ENCODE data around the gene PIK3C2G. TPM values are rescaled to one million over a fixed set of nuclear protein-coding genes. Genes with fewer than 3 reads are reported as not detected.

Gene PIK3C2G
- total and polyA plus RNA-seq, 10 of the 15 experiments (the other 5 are each of a cell fraction or from before 2014, with no cell fraction given): not detected

GRCh38 chr12:18551701-18552100, 290.4 kb downstream of the PIK3C2G start (continued):
- TF ChIP-seq, protein P1, sequence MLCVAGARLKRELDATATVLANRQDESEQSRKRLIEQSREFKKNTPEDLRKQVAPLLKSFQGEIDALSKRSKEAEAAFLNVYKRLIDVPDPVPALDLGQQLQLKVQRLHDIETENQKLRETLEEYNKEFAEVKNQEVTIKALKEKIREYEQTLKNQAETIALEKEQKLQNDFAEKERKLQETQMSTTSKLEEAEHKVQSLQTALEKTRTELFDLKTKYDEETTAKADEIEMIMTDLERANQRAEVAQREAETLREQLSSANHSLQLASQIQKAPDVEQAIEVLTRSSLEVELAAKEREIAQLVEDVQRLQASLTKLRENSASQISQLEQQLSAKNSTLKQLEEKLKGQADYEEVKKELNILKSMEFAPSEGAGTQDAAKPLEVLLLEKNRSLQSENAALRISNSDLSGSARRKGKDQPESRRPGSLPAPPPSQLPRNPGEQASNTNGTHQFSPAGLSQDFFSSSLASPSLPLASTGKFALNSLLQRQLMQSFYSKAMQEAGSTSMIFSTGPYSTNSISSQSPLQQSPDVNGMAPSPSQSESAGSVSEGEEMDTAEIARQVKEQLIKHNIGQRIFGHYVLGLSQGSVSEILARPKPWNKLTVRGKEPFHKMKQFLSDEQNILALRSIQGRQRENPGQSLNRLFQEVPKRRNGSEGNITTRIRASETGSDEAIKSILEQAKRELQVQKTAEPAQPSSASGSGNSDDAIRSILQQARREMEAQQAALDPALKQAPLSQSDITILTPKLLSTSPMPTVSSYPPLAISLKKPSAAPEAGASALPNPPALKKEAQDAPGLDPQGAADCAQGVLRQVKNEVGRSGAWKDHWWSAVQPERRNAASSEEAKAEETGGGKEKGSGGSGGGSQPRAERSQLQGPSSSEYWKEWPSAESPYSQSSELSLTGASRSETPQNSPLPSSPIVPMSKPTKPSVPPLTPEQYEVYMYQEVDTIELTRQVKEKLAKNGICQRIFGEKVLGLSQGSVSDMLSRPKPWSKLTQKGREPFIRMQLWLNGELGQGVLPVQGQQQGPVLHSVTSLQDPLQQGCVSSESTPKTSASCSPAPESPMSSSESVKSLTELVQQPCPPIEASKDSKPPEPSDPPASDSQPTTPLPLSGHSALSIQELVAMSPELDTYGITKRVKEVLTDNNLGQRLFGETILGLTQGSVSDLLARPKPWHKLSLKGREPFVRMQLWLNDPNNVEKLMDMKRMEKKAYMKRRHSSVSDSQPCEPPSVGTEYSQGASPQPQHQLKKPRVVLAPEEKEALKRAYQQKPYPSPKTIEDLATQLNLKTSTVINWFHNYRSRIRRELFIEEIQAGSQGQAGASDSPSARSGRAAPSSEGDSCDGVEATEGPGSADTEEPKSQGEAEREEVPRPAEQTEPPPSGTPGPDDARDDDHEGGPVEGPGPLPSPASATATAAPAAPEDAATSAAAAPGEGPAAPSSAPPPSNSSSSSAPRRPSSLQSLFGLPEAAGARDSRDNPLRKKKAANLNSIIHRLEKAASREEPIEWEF (IDR thresholded peaks at IDR 0.05; ENCODE audit: insufficient replicate concordance, low read depth, low read length): no peak
- TF ChIP-seq POU2F2 (IDR thresholded peaks at IDR 0.05; ENCODE audit: borderline replicate concordance, low read depth, low read length) (no peak), IKZF1 (conservative IDR thresholded peaks at IDR 0.05) (no peak), PRDM15 (CRISPR knock-in tag; IDR thresholded peaks at IDR 0.05) (no peak), BMI1 (IDR thresholded peaks at IDR 0.05; ENCODE audit: borderline replicate concordance) (no peak), SIN3A (IDR thresholded peaks at IDR 0.05; ENCODE audit: low read depth, low read length) (no peak), IKZF2 (IDR thresholded peaks at IDR 0.05) (no peak), ZBTB11 (CRISPR knock-in tag; IDR thresholded peaks at IDR 0.05) (no peak), ZSCAN29 (IDR thresholded peaks at IDR 0.05) (no peak), SREBF1 (IDR thresholded peaks at IDR 0.05; ENCODE audit: low read length) (no peak), CREB1 (IDR thresholded peaks at IDR 0.05; ENCODE audit: low read depth) (no peak), SP1 (IDR thresholded peaks at IDR 0.05; ENCODE audit: low read depth, low read length) (no peak)
- TF ChIP-seq, protein P2, sequence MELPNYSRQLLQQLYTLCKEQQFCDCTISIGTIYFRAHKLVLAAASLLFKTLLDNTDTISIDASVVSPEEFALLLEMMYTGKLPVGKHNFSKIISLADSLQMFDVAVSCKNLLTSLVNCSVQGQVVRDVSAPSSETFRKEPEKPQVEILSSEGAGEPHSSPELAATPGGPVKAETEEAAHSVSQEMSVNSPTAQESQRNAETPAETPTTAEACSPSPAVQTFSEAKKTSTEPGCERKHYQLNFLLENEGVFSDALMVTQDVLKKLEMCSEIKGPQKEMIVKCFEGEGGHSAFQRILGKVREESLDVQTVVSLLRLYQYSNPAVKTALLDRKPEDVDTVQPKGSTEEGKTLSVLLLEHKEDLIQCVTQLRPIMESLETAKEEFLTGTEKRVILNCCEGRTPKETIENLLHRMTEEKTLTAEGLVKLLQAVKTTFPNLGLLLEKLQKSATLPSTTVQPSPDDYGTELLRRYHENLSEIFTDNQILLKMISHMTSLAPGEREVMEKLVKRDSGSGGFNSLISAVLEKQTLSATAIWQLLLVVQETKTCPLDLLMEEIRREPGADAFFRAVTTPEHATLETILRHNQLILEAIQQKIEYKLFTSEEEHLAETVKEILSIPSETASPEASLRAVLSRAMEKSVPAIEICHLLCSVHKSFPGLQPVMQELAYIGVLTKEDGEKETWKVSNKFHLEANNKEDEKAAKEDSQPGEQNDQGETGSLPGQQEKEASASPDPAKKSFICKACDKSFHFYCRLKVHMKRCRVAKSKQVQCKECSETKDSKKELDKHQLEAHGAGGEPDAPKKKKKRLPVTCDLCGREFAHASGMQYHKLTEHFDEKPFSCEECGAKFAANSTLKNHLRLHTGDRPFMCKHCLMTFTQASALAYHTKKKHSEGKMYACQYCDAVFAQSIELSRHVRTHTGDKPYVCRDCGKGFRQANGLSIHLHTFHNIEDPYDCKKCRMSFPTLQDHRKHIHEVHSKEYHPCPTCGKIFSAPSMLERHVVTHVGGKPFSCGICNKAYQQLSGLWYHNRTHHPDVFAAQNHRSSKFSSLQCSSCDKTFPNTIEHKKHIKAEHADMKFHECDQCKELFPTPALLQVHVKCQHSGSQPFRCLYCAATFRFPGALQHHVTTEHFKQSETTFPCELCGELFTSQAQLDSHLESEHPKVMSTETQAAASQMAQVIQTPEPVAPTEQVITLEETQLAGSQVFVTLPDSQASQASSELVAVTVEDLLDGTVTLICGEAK (IDR thresholded peaks at IDR 0.05; ENCODE audit: borderline replicate concordance): no peak

Data from GM12878 (cell line).